HepG2 (cell line): ENCODE data around the gene MEX3A. TPM values are rescaled to one million over a fixed set of nuclear protein-coding genes. Genes with fewer than 3 reads are reported as not detected.

ENCODE experiments used
- ATF5 ChIP-seq: sonication (generic); formaldehyde crosslinking; IDR thresholded peaks from 2 replicates; pipeline ENCODE4 v1.4.0; 2020; ENCODE audit warnings: mild to moderate bottlenecking, low read depth, missing genetic modification reagents
- CBX2 ChIP-seq, 2 experiments: fragments of 200-600 bp in 1 of 2; sonication (generic); formaldehyde crosslinking in 1 of 2; IDR thresholded peaks; 2 replicates each; pipeline versions ENCODE4 v1.7.0 to v1.8.1; 2018 to 2022; ENCODE audit warnings: low read depth in 2 of 2, low read length in 1 of 2, mild to moderate bottlenecking in 1 of 2, missing genetic modification reagents in 1 of 2
- FOSL1 ChIP-seq: sonication (generic); formaldehyde crosslinking; IDR thresholded peaks from 2 replicates; pipeline ENCODE4 v1.9.0; 2021; ENCODE audit warnings: missing genetic modification reagents, borderline replicate concordance
- HNF4A ChIP-seq: sonication (generic); formaldehyde crosslinking; IDR thresholded peaks from 2 replicates; pipeline ENCODE4 v1.4.0; 2020; ENCODE audit warnings: missing genetic modification reagents
- IRF9 ChIP-seq: sonication (generic); formaldehyde crosslinking; IDR thresholded peaks from 2 replicates; pipeline ENCODE4 v1.8.0; 2022; ENCODE audit warnings: missing genetic modification reagents, mild to moderate bottlenecking, borderline replicate concordance
- MEF2D ChIP-seq: sonication (generic); formaldehyde crosslinking; IDR thresholded peaks from 2 replicates; pipeline ENCODE4 v1.5.1; 2020; ENCODE audit warnings: mild to moderate bottlenecking, missing genetic modification reagents
- PRDM15 ChIP-seq: sonication (generic); formaldehyde crosslinking; IDR thresholded peaks from 2 replicates; pipeline ENCODE4 v1.4.0; 2020; ENCODE audit warnings: missing genetic modification reagents
- SAFB2 ChIP-seq: sonication (generic); formaldehyde crosslinking; IDR thresholded peaks from 2 replicates; pipeline ENCODE4 v1.5.1; 2020; ENCODE audit warnings: missing genetic modification reagents, low read depth, mild to moderate bottlenecking, borderline replicate concordance
- SKIL ChIP-seq: sonication (generic); formaldehyde crosslinking; IDR thresholded peaks from 2 replicates; pipeline ENCODE4 v1.8.0; 2022; ENCODE audit warnings: missing genetic modification reagents, mild to moderate bottlenecking, moderate library complexity, borderline replicate concordance
- SRY ChIP-seq: sonication (generic); formaldehyde crosslinking; IDR thresholded peaks from 2 replicates; pipeline ENCODE4 v1.8.0; 2022; ENCODE audit warnings: mild to moderate bottlenecking, missing genetic modification reagents
- TARDBP ChIP-seq: sonication (generic); formaldehyde crosslinking; IDR thresholded peaks from 2 replicates; pipeline ENCODE4 v1.8.0; 2022; ENCODE audit warnings: mild to moderate bottlenecking, missing genetic modification reagents
- TERF1 ChIP-seq: sonication (generic); formaldehyde crosslinking; IDR thresholded peaks from 2 replicates; pipeline ENCODE4 v1.8.0; 2022; ENCODE audit warnings: mild to moderate bottlenecking, missing genetic modification reagents, moderate library complexity
- ZNF17 ChIP-seq: sonication (generic); formaldehyde crosslinking; IDR thresholded peaks from 2 replicates; pipeline ENCODE4 v1.5.0; 2020; ENCODE audit warnings: mild to moderate bottlenecking, missing genetic modification reagents
- ZNF256 ChIP-seq: sonication (generic); formaldehyde crosslinking; conservative IDR thresholded peaks from 2 replicates; pipeline ENCODE4 v1.4.0; 2020; ENCODE audit warnings: missing genetic modification reagents
- ZNF337 ChIP-seq: sonication (generic); formaldehyde crosslinking; IDR thresholded peaks from 2 replicates; pipeline ENCODE4 v1.5.1; 2020; ENCODE audit warnings: missing genetic modification reagents, low read depth, mild to moderate bottlenecking, borderline replicate concordance
- ZNF547 ChIP-seq: sonication (generic); formaldehyde crosslinking; IDR thresholded peaks from 2 replicates; pipeline ENCODE4 v1.5.1; 2020; ENCODE audit warnings: mild to moderate bottlenecking, missing genetic modification reagents
- ZNF562 ChIP-seq: sonication (generic); formaldehyde crosslinking; IDR thresholded peaks from 2 replicates; pipeline ENCODE4 v1.8.0; 2022; ENCODE audit warnings: missing genetic modification reagents, borderline replicate concordance
- ZNF577 ChIP-seq: sonication (generic); formaldehyde crosslinking; IDR thresholded peaks from 2 replicates; pipeline ENCODE4 v1.4.0; 2020; ENCODE audit warnings: mild to moderate bottlenecking, low read depth, missing genetic modification reagents, borderline replicate concordance
- ZNF83 ChIP-seq: sonication (generic); formaldehyde crosslinking; IDR thresholded peaks from 2 replicates; pipeline ENCODE4 v1.4.0; 2020; ENCODE audit warnings: missing genetic modification reagents, mild to moderate bottlenecking, borderline replicate concordance
- ZNF850 ChIP-seq: sonication (generic); formaldehyde crosslinking; conservative IDR thresholded peaks from 2 replicates; pipeline ENCODE4 v1.9.0; 2021; ENCODE audit warnings: mild to moderate bottlenecking, missing genetic modification reagents
- polyA plus RNA-seq, 8 experiments: library from polyadenylated mRNA; depleted of rRNA in 3 of 8; stranded (reverse) in 7 of 8; unstranded in 1 of 8; fragments of >200 nt; fragmentation: Illumina TruSeq in 4 of 8; extraction: Trizol in 4 of 8; gene quantifications; 2 replicates each; pipeline versions ENCODE4 v1.2.1 to v1.2.3, GENCODE V29; 2011 to 2016; ENCODE audit warnings: low read depth in 4 of 8, missing spikeins in 1 of 8, mixed read lengths in 1 of 8; ENCODE audit not compliant: insufficient read depth in 1 of 8
- total RNA-seq, 5 experiments: library from RNA; depleted of rRNA; stranded (reverse); fragments of >200 nt; fragmentation: Illumina TruSeq; extraction: Trizol; gene quantifications; 2 replicates each; pipeline ENCODE4 v1.2.3, GENCODE V29; 2016; ENCODE audit warnings: low read depth in 1 of 5

The MEX3A gene
- total and polyA plus RNA-seq, 2 of the 13 experiments (the other 11 are each of a cell fraction or from before 2014, with no cell fraction given): 7.6 to 9.1 TPM

GRCh38 chr1:156086256-156086662 is 4.0 kb upstream of the MEX3A start (continued):
- TF ChIP-seq SKIL (CRISPR knock-in tag) (peak; percentile 99), TERF1 (CRISPR knock-in tag) (no peak), ZNF577 (no peak), IRF9 (CRISPR knock-in tag) (no peak), MEF2D (CRISPR knock-in tag) (peak; percentile 100), PRDM15 (no peak), ZNF256 (CRISPR knock-in tag) (no peak), SRY (CRISPR knock-in tag) (no peak), ZNF83 (CRISPR knock-in tag) (no peak), ATF5 (no peak), ZNF850 (CRISPR knock-in tag) (no peak), SAFB2 (CRISPR knock-in tag) (no peak; the same call in 1 of the 2 replicates), CBX2 (IDR thresholded peaks at IDR 0.05; ENCODE audit: low read depth, low read length) (no peak), CBX2 (CRISPR knock-in tag; IDR thresholded peaks at IDR 0.05; ENCODE audit: low read depth) (no peak), TARDBP (CRISPR knock-in tag) (peak; percentile 95), ZNF562 (CRISPR knock-in tag) (no peak), ZNF547 (CRISPR knock-in tag) (no peak), HNF4A (CRISPR knock-in tag) (peak; percentile 88), ZNF337 (CRISPR knock-in tag) (peak; percentile 53; the same call in 1 of the 2 replicates), ZNF17 (no peak), FOSL1 (CRISPR knock-in tag) (no peak)
